ENCODE data around the gene SETD5.

SETD5 gene

DNA sequence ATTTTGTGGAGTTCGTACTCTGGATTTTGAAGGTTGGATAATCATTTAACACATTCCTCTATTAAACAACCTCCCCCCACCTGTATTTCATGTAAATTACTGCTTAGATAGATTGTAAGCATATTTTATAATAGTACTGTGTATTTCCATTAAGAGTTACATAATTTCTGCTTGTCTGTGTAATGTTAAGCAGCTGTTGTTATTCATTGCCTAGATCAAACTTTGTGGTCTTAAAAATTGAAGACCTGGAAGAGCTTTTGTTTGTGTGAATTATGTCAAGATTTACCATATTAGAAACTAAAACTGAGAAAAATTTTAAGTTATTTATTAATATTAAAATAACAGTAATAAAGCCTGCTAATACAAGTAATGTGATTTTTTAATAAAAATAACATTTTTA, 11.1 kb downstream of the SETD5 start:
- no peak overlapping the region for H3K4me3 ChIP-seq (ENCODE audit: low read depth, low read length)
- TF ChIP-seq, protein P1, sequence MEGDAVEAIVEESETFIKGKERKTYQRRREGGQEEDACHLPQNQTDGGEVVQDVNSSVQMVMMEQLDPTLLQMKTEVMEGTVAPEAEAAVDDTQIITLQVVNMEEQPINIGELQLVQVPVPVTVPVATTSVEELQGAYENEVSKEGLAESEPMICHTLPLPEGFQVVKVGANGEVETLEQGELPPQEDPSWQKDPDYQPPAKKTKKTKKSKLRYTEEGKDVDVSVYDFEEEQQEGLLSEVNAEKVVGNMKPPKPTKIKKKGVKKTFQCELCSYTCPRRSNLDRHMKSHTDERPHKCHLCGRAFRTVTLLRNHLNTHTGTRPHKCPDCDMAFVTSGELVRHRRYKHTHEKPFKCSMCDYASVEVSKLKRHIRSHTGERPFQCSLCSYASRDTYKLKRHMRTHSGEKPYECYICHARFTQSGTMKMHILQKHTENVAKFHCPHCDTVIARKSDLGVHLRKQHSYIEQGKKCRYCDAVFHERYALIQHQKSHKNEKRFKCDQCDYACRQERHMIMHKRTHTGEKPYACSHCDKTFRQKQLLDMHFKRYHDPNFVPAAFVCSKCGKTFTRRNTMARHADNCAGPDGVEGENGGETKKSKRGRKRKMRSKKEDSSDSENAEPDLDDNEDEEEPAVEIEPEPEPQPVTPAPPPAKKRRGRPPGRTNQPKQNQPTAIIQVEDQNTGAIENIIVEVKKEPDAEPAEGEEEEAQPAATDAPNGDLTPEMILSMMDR (IDR thresholded peaks at IDR 0.05; ENCODE audit: insufficient read depth, low read depth, low read length, missing control alignments) = no peak
- no peak for DNase-seq (ENCODE audit: low read depth)

DNA sequence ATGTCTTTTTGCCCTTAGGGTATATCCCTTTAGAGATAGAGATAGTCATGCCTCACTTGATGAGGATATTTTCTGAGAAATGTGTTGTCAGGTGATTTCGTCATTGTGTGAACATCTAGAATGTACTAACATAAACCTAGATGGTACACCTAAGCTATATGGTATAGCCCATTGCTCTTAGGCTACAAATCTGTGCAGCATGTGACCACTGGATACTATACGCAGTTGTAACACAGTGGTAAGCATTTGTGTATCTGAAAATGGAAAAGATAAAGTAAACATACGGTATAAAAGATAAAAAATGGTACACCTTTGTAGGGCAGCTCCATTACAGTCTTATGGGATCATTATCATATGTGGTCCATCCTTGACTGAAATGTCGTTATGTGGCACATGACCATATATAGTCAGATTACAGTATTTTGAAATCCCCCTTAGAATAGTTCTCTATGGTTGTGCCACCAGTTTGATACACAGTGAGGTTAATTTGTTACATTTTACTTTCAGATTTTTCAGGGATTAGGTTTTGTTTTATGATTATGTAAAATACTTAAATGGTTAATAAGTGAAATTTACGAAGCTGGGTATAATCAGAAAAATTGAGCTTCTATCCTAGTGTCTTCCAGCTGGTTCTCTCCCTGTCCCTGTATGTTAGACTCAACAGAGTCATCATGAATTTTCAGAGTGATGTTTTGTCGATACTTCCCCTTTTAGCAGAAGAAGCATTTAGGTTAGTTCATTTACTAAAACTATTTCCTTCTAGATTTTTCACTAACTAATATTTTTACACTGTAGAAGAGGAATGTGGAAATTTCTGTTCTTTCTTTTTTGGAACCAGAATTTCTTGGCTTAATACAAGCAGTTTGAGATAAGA, 12.8 kb downstream of the SETD5 start:
- H3K4me3 ChIP-seq (ENCODE audit: low read depth, low read length) = no peak overlapping the region
- no peak for DNase-seq (ENCODE audit: low read depth)
- TF ChIP-seq, protein P1 (IDR thresholded peaks at IDR 0.05; ENCODE audit: insufficient read depth, low read depth, low read length, missing control alignments) = no peak

DNA sequence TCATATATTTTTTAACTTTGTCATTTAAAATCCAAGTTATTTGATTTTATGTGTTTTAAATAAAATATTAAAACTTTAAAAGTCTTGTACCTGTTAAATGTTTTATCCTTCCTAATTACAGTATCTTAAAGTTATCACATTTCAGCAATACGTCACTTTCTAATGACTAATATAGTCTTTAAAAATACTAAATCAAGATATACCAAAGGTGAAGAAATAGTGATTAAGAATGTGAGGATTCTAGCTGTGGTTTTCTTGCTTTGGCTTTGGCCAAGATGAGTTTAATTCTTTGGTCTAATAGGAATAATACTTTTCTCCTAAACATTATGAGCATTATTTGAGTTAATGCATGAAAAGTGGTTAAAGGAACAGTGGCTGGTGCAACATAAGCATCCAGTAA, 13.9 kb downstream of the SETD5 start:
- TF ChIP-seq, protein P1 (IDR thresholded peaks at IDR 0.05; ENCODE audit: insufficient read depth, low read depth, low read length, missing control alignments) = no peak
- H3K4me3 ChIP-seq (ENCODE audit: low read depth, low read length) = no peak overlapping the region
- no peak for DNase-seq (ENCODE audit: low read depth)

DNA sequence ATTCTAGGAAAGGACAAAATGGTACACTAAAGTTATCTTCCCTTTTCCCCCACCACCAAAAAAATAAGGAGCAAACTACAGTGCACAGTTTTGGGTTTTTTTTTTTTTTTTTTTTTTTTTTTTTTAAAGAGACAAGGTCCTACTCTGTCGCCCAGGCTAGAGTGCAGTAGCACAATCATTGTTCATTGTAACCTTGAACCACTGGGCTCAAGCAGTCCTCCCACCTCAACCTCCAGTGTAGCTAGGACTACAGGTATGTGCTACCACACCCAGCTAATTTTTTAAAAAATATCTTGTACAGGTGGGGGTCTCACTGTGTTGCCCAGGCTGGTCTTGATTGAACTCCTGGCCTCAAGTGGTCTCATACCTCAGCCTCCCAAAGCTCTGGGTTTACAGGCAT, 14.9 kb downstream of the SETD5 start:
- H3K4me3 ChIP-seq (ENCODE audit: low read depth, low read length) = no peak overlapping the region
- no peak for DNase-seq (ENCODE audit: low read depth)
- TF ChIP-seq, protein P1 (IDR thresholded peaks at IDR 0.05; ENCODE audit: insufficient read depth, low read depth, low read length, missing control alignments) = no peak

DNA sequence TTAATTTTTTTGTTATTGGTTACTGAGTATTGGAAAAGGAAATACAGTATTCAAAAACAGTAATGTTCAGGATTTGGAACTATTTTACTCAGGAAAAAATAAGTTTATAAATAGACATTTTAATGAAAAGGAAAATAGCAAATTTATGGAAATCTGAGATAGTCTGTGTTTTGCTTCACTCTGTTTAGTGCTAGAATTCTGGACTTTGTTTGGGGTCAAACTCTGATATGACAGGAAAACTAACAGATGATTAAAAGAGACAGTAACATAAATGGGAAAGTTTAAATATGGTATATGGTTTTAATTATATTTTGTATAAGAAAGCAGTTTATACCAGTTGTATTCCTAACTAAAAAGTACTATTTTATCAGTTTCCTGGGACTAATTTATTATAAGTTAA, 17.4 kb downstream of the SETD5 start:
- TF ChIP-seq, protein P1 (IDR thresholded peaks at IDR 0.05; ENCODE audit: insufficient read depth, low read depth, low read length, missing control alignments) = no peak
- DNase-seq (ENCODE audit: low read depth) = no peak
- H3K4me3 ChIP-seq (ENCODE audit: low read depth, low read length) = no peak overlapping the region

DNA sequence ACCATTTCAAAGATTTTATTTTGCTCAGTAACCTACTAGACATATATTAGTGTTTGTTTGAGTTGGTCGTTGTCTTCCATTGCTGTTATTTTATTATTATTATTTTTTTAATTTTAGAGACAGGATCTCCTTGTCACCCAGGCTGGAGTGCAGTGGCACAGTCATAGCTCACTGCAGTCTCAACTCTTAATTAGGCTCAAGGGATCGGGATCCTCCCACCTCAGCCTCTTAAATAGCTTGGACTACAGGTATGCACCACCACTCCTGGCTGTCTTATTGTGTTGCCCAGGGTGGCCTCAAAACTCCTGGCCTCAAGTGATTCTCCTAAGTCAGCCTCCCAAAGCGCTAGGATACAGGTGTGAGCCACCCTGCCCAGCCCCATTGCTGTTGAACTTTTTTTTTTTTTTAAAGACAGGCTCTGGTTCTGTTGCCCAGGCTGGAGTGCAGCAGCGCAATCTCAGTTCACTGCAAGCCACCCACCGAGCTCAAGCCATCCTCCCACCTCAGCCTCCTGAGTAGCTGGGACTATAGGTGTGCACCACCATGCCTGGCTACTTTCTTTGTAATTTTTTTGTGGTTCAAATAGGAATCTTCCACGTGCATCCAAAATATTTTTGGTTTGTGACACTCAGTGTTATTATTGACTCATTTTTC, 18.2 kb downstream of the SETD5 start:
- no peak for DNase-seq (ENCODE audit: low read depth)
- TF ChIP-seq, protein P1 (IDR thresholded peaks at IDR 0.05; ENCODE audit: insufficient read depth, low read depth, low read length, missing control alignments) = no peak
- H3K4me3 ChIP-seq (ENCODE audit: low read depth, low read length) = no peak overlapping the region
